GM12864 (cell line): Measurements from ENCODE around the gene CBLIF.

Experiments used
- DNase-seq: peaks from one replicate; pipeline ENCODE4 v3.0.0-alpha.2; 2011; ENCODE audit warnings: low read depth
- H3K4me3 ChIP-seq: 2 replicates; pipeline ENCODE4 v1.5.1; 2011; ENCODE audit warnings: mild to moderate bottlenecking, low read depth, low read length, control low read depth
- TF ChIP-seq, protein P1 (sequence below): IDR thresholded peaks from 2 replicates; pipeline ENCODE4 v1.5.1; 2011; ENCODE audit warnings: low read depth, mild to moderate bottlenecking, moderate library complexity, low read length, control low read depth, inconsistent platforms; ENCODE audit errors: missing control alignments

Gene CBLIF

DNA sequence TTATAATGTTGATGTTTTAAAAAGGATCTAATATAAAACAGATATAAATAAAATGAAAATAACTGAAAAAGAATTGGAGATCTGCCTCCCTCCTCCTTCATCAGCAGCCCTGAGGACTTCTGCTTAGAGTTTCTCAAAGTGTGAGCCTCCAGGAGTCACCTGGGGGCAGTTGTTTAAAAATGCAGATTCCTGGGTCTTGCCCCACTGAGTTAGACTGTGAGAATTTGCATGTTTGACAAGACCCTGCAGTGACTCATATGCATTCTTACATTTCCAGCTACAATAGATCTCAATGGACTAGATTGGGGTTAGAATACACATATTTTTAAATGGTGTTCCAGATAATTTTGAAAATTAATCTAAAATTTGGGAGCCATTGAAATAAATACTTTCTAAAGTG is 32.5 kb upstream of the CBLIF start:
- no peak for DNase-seq
- no peak overlapping the region for H3K4me3 ChIP-seq
- TF ChIP-seq, protein P1, sequence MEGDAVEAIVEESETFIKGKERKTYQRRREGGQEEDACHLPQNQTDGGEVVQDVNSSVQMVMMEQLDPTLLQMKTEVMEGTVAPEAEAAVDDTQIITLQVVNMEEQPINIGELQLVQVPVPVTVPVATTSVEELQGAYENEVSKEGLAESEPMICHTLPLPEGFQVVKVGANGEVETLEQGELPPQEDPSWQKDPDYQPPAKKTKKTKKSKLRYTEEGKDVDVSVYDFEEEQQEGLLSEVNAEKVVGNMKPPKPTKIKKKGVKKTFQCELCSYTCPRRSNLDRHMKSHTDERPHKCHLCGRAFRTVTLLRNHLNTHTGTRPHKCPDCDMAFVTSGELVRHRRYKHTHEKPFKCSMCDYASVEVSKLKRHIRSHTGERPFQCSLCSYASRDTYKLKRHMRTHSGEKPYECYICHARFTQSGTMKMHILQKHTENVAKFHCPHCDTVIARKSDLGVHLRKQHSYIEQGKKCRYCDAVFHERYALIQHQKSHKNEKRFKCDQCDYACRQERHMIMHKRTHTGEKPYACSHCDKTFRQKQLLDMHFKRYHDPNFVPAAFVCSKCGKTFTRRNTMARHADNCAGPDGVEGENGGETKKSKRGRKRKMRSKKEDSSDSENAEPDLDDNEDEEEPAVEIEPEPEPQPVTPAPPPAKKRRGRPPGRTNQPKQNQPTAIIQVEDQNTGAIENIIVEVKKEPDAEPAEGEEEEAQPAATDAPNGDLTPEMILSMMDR, result no peak

DNA sequence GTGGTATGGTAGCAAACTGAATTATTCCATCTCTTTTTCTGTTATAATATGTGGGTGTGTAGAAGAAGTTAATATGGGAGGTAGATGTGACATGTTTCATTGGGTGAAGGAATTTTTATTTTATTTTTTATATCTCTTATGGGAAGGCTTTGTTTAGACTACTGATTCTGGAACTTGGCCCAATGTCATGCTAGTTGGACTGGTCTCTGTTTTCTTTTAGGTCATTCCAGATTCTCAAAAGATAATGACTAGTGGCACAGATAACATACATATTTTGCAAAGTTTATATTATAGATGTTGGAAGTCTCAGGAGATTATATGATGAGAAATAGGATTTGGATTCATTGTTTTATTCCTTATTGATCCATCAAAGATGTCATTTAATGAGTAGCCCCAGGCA is 32.0 kb upstream of the CBLIF start:
- H3K4me3 ChIP-seq, result no peak overlapping the region
- no peak for DNase-seq
- TF ChIP-seq, protein P1, result no peak

DNA sequence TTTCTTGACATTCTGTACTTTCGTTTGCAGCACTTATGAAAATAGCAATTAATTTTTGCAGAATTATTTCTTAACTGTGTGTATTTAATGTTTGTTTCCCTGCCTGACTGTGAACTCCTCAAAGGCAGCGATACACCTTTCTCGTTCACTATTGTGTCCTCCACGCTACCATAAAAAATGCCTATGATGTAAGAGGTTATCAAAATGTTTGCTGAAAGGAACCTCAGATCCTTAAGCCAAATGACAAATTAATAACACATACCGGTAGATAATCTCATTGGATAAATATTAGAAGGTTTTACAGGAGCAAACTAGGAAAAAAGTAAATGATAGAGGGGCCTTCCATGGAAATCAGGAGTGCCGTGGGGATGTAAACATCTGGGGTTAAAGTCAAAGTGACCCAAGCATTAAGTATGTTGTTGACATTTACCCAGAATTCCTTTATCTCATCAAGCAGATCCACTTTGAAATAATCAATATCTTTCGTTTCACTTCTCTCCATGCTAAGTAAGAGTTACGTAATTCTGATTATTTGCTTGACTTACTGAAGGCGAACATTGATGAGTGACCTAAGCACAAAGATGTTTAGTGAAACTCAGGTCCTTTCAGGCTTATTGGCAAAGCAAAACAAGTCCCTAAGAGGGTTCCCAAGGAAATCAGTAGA is 30.7 kb upstream of the CBLIF start:
- TF ChIP-seq, protein P1, result no peak
- DNase-seq, result no peak
- no peak overlapping the region for H3K4me3 ChIP-seq

DNA sequence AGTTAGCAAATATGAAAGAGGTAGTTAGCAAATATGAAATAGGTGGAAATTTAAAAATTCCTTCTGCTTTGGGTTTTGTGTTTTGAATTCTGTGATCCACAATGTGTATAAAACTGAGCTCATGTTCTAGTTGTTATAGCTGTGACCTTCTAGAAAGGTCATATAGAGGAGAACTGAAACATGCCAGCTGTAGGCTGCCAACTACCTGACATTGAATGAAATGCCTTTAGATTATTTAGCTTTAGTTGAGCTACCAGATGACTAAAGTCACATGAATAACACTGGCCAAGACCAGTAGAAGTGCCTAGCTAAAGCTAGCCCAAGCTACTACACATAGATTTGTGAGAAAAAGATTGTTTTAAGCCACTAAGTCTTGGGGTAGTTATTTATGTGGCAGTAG is 26.8 kb upstream of the CBLIF start:
- DNase-seq, result no peak
- H3K4me3 ChIP-seq, result no peak overlapping the region
- TF ChIP-seq, protein P1, result no peak

DNA sequence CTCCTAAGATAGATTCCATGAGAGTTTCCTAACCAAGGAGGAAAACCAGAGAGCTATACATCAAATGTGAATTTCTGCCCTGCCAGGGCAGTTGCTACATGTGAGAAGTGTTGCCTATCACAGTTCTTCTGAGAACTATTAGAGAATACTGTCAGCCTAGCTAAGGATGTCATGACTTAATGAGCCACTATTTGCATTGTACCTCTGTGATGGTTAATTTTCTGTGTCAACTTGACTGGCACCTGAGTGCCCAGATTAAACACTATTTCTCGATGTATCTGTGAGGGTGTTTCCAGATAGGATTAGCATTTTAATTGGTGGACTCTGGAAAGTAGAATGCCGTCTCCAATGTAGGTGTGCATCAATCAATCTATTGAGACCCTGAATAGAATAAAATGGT is 22.6 kb upstream of the CBLIF start:
- no peak overlapping the region for H3K4me3 ChIP-seq

DNA sequence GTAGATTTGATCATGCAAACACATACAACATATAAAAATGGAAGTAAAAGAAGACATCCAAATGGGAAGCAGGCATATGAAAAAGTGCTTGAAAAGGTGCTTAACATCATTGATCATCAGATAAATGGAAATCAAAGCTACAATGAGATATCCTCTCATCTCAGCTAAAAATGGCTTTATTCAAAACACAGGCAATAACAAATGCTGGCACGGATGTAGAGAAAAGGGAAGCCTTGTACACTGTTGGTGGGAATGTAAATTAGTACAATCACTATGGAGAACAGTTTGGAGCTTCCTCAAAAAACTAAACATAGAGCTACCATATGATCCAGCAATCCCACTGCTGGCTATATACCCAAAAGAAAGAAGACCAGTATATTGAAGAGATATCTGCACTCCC is 21.5 kb upstream of the CBLIF start:
- TF ChIP-seq, protein P1, result no peak
- DNase-seq, result no peak
- H3K4me3 ChIP-seq, result no peak overlapping the region

More for the DNA sequence above, 22.6 kb upstream of the CBLIF start:
- DNase-seq, result no peak
- TF ChIP-seq, protein P1, result no peak

DNA sequence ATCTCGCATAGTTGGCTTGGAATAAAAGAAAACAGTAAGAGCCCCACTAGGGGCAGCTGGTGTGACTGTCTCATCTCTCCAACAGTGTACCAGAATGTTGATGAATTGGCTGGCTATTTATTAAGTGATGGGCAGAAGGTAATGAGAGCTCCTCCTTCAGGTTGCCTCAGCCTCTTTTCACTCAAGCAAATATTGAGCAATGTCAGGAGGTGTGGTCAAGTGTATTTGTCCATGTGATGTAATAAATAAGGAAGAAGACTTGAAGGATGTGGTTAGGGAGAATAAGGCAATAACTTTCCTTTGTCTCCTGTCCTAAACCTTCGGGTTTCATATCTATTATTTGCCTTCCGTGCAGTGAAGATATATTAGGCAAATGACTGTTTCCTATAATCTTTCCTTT is 21.1 kb upstream of the CBLIF start, which contains the start of gene TCN1:
TSS of gene TCN1 (minus strand) at position 91 of the 400 bp plus-strand sequence. CDS start at position 74, 17 bp downstream.
- DNase-seq, result no peak
- H3K4me3 ChIP-seq, result no peak within 1 kb of the TSS
- TF ChIP-seq, protein P1, result no peak
